Fibroblast of lung (primary cell): ENCODE results near the gene GPC3.

Experiments used
- EZH2 ChIP-seq: IDR thresholded peaks from 2 replicates; pipeline ENCODE4 v1.5.1; 2012; ENCODE audit warnings: low read length, control low read depth, mild to moderate bottlenecking; ENCODE audit errors: missing control alignments
- TF ChIP-seq, protein P1 (sequence below), 2 donors: IDR thresholded peaks in 1 of 2; conservative IDR thresholded peaks in 1 of 2; 1 replicate in 1 of 2; 2 replicates in 1 of 2; pipeline ENCODE4 v1.5.1; 2011 to 2012; ENCODE audit warnings: low read length in 2 of 2, control low read depth in 1 of 2, inconsistent platforms in 1 of 2, low read depth in 1 of 2, mild to moderate bottlenecking in 1 of 2

DNA sequence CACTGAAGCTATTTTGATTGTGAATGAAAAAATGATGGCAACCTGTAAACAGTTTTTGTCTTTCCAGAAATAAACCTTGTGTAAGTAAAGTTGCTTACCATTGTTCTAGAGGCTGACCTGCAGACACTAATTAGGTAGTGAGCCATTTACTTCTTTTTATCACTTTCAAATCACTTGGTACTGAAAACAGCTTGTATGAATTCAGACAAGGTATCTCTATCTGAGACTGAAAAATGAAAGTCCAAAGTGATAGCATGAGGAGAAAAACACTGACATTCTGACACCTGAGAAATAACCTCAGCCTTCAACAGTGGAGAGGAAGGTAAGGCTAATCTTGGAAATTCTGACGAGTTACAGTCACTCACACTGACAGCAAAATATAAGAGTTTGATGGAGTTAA, 238.8 kb downstream of the GPC3 start:
- TF ChIP-seq, protein P1, sequence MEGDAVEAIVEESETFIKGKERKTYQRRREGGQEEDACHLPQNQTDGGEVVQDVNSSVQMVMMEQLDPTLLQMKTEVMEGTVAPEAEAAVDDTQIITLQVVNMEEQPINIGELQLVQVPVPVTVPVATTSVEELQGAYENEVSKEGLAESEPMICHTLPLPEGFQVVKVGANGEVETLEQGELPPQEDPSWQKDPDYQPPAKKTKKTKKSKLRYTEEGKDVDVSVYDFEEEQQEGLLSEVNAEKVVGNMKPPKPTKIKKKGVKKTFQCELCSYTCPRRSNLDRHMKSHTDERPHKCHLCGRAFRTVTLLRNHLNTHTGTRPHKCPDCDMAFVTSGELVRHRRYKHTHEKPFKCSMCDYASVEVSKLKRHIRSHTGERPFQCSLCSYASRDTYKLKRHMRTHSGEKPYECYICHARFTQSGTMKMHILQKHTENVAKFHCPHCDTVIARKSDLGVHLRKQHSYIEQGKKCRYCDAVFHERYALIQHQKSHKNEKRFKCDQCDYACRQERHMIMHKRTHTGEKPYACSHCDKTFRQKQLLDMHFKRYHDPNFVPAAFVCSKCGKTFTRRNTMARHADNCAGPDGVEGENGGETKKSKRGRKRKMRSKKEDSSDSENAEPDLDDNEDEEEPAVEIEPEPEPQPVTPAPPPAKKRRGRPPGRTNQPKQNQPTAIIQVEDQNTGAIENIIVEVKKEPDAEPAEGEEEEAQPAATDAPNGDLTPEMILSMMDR (conservative IDR thresholded peaks at IDR 0.05 in 1 of 2, IDR thresholded peaks at IDR 0.05 in 1 of 2; ENCODE audit: low read depth in 1 of 2, low read length in 2 of 2) = no peak
- no peak for TF ChIP-seq EZH2
